ENCODE measurements around the gene ZACN.
A peak's percentile ranks its signal among the peaks of the same experiment; 100 is the strongest.

Gene ZACN

DNA sequence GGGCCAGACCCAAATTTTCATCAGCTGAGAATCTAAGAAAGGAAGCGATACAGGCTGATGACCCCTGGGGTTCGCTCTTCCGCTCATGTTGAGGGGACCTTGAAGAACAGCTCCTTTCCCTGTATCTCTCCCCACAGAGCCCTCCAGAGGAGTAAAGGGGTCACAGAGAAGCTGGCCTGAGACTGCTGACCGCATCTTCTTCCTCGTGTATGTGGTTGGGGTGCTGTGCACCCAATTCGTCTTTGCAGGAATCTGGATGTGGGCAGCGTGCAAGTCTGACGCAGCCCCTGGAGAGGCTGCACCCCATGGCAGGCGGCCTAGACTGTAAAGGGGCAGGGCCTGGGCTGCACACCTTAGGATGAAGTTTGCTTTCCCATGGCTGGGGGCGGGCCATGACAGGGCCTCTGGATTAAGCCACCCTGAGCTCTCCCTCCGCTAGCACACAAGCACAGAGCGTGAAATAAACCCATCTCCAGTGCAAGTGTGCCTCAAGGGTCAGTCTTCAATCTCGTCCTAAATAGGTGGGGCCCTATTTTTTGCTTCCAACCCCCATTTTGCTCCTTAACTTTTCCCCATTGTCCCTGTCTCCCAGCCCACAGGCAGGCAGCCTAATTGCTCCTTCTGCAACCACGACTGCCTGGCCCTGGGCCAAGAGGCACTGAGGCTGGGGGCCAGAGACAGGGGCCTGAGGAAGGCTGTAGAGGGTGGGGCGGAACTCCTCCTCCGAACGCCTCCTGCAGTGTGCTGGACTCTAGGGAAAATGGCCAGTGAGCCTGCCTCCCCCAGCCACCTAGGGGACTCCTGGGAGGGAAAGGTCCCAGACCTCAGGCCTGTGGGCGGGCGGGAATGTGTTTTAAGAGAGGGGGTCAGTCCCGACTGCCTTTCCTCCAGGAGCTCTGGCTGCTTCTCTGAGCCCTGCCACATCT, 3.6 kb downstream of the ZACN start:
- no peak for DNase-seq

DNA sequence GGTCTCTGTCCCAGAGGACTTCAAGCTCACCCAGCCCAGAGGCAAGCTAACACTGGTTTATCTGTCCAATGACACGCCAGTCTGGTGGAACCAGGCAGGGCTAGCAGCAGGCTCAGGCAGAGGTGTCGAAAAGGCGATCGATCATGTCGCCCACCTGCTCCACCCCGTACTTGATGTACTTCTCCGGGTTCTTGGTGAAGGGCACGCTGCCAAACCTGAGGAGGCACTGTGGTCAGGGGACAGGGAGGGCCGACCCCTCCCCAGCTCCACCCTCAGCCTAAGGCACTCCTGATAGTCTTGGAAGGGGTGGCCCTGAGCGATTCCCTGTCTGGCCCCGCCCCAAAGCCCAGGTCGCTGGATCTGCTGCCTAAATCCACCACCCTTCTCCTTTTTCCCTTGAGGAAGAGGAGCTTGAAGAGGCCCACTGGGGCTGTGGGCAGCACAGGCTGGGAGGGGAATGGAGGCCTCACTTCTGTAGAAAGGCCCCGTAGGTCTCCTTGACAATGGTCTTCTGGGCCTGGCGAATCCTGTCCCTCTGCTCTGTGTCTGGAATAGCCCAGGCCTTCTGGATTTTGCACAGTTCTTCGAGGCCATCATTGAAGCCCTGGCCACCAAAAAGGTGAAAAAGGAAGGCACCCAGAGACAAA, 4.7 kb downstream of the ZACN start:
- DNase-seq: no peak

GRCh38 chr17:76085066-76085730, 6.2 kb downstream of the ZACN start:
- DNase-seq: no peak

DNA sequence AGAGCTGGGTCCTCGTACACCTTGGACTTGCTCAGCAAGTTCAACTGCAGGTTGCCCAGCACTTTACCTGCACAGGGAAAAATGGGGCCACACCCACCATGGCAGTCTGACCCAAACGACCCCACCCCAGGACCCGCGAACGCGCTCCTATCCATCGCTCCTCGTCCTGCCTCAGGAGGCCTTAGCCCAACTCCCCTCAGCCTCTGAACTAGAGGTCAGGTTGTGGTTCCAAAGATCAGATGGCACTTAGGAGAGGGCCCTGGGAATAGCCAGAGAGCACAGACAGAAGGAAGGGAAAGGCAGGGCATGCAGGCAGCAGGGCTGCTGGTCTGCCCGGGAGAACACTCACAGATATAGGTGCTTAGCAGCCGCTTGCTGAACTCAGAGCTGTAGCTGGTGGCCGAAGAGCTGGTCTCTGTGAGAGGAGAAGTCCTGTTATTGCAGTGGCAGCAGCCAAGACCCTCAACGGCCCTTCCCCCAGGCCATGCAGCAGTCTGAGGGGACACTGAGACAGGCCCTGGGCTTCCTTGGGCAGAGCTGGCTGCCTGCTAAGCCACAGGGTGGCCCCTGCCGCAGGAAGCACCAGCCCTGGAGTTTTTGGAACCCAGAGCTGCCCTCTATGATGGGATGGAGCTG, 6.9 kb downstream of the ZACN start:
- no peak for DNase-seq

GRCh38 chr17:76086384-76086783, 7.4 kb downstream of the ZACN start:
- no peak for DNase-seq

- no peak for DNase-seq
Observed at GRCh38 chr17:76087531-76087930, 8.5 kb downstream of the ZACN start.

- DNase-seq: no peak
Observed at GRCh38 chr17:76088041-76088867, 9.3 kb downstream of the ZACN start.

GRCh38 chr17:76088868-76089576, 10.0 kb downstream of the ZACN start:
- no peak for DNase-seq

- DNase-seq: no peak
Observed at GRCh38 chr17:76089680-76090516, 10.9 kb downstream of the ZACN start.

DNA sequence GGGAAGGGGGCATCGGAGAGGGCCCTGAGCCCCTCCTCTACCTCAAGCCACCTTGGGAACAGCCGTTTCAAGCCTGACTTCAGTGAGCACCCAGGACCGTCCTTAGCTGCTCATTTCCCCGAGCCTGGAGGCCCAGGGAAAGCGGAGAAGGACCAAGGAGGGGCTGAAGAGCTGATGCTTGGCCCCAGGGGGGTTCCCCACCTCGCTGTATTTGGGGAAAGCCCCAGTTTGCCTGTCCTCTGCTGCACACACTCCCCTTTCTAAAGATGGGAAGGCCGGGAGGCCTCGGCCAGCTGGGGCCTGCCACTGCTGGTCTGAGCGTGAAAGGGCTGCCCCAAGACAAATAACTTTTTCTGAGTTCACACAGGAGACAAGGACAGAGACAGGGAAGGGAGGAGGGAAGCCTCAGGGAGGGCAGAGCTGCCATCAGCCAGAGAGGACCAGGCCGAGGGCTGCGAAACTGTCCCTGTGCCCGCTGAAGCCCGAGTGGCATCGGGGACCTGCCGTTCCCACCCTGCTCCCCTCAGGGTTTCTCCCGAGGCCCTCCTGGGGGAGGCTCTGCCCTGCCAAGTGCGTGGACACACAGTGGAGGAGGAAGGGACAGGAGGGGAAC, 11.6 kb downstream of the ZACN start:
- DNase-seq: no peak

DNA sequence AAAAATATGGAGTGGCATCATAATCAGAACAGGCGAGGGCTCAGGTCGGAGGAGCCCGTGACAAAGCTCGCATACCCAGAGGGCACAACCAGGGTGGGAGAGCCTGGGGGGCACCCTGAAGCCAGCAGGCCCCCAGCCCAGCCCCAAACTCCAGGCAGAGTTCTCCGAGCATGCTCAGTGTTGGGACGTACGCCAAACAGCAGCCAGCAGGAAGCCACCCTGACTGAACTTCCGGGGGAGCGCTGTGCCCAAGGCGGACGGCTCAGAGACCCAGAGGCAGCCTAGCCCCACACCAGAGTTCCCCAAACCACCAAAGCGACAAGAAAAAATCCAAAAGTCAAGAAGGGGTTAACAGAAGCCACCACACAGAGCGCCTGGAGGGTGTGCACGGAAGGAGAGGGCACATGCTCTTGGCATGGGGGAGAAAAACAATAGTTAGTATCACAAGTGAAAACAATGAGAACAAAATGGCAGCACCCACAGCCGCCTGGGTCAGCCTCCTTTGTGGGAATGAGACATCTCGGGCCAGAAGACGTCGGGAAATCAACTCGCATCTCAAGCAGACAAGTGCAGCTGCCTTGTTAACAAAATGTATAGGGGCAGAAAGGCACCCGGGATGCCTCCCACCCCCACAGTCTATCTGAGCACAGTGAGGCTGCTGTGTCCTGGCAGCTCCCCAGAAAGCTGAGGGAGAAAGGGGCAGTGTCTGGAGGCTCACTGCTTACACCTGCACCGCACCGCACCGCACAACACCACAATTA, 12.7 kb downstream of the ZACN start:
- DNase-seq: no peak

- no peak for DNase-seq
Observed at GRCh38 chr17:76092526-76093413, 13.8 kb downstream of the ZACN start.

- no peak for DNase-seq
Observed at GRCh38 chr17:76094046-76094445, 15.1 kb downstream of the ZACN start.

GRCh38 chr17:76095943-76096342, 17.0 kb downstream of the ZACN start:
- DNase-seq: no peak

GRCh38 chr17:76097716-76098295, 18.8 kb downstream of the ZACN start:
- DNase-seq: no peak

DNA sequence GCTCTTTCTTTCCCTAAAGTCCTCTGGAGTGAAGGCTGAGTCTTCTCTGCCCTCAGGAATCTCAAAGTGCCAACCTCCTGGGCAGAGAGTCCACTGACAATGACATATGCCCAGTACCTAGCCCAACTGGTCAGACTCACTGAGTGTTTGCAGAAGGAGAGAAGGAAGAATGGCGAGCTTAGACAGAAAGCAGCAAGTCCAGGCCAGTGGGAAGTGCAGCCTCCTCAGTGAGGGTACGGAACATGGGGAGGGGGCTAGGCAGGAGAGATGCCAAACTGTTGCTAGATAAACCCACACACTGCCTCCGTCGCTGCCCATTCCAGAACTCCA, 23.9 kb downstream of the ZACN start:
- DNase-seq: no peak

- DNase-seq: peak; percentile 84 to 92 (median 90)
Observed at GRCh38 chr17:76103274-76104139, 24.5 kb downstream of the ZACN start, which contains the start of gene EXOC7. Gene EXOC7, minus strand, starts transcription at chr17:76103787. Its CDS starts 95 bp downstream, at chr17:76103692.
